H1 (cell line): ENCODE results near the gene TNIK. TPM values are rescaled to one million over a fixed set of nuclear protein-coding genes. Genes with fewer than 3 reads are reported as not detected.

Experiments used
- CREB1 ChIP-seq: IDR thresholded peaks from 2 replicates; pipeline ENCODE4 v1.6.1; 2012; ENCODE audit warnings: inconsistent platforms
- HDAC6 ChIP-seq: IDR thresholded peaks from one replicate; pipeline ENCODE4 v1.7.1; 2012; ENCODE audit warnings: low read depth, mild to moderate bottlenecking, inconsistent platforms, low read length, moderate library complexity
- RBBP5 ChIP-seq: IDR thresholded peaks from 2 replicates; pipeline ENCODE4 v1.7.1; 2012; ENCODE audit warnings: low read depth, mild to moderate bottlenecking, inconsistent platforms, low read length, moderate library complexity, borderline replicate concordance
- SIN3A ChIP-seq, 2 experiments: IDR thresholded peaks in 1 of 2; conservative IDR thresholded peaks in 1 of 2; 2 replicates each; pipeline ENCODE4 v1.6.1; 2011 to 2012; ENCODE audit warnings: low read length in 2 of 2, improper control_type of control experiment in 1 of 2, low read depth in 1 of 2, mild to moderate bottlenecking in 1 of 2
- polyA plus RNA-seq, 7 experiments: library from polyadenylated mRNA; depleted of rRNA in 3 of 7; stranded (reverse) in 5 of 7; unstranded in 2 of 7; fragments of >200 nt in 5 of 7; fragments of 200-250 nt in 2 of 7; gene quantifications; 1 replicate in 5 of 7; 2 replicates in 1 of 7; 4 replicates in 1 of 7; pipeline versions ENCODE4 v1.2.1 to v1.2.3, GENCODE V29; 2011 to 2013; ENCODE audit warnings: missing spikeins in 2 of 7, mixed read lengths in 2 of 7
- total RNA-seq: library from RNA; stranded (reverse); fragmentation: NEBNext Ultra II Directional; extraction: Animal tissue kit (Norgen Biotek cat#: 25700); gene quantifications from 2 replicates; pipeline ENCODE4 v1.2.1, GENCODE V29; 2021
- TF ChIP-seq, protein P1 (sequence below): IDR thresholded peaks from 2 replicates; pipeline ENCODE4 v1.6.1; 2011; ENCODE audit warnings: low read depth, mild to moderate bottlenecking, low read length; ENCODE audit not compliant: insufficient read depth

Gene TNIK
- total and polyA plus RNA-seq, 2 of the 8 experiments (the other 6 are each of a cell fraction or from before 2014, with no cell fraction given): 7.4 to 42.0 TPM

DNA sequence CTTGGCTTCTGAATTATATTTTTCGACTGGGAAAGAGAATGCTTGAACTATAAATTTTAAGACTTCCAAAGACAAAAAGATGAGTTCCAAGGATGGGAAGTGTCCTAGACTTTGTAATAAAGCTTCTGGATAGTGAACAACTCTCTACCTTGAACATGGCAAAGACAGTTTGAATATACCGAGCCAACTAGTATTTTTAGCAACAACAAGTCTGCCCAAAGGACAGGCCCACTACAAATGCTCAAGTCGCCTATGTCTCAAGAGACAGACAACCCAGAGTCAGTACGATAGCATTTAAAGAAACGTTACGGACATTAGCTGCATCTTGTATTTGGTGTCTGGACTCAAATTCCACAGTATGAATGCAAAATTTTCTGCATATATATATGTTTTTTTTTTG, 258.4 kb downstream of the TNIK start (continued):
- TF ChIP-seq SIN3A (conservative IDR thresholded peaks at IDR 0.05 in 1 of 2, IDR thresholded peaks at IDR 0.05 in 1 of 2; ENCODE audit: low read depth in 1 of 2, low read length in 2 of 2) (no peak), RBBP5 (no peak), HDAC6 (no peak), CREB1 (no peak)
- TF ChIP-seq, protein P1, sequence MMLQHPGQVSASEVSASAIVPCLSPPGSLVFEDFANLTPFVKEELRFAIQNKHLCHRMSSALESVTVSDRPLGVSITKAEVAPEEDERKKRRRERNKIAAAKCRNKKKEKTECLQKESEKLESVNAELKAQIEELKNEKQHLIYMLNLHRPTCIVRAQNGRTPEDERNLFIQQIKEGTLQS: no peak
